Measurements from ENCODE around the gene AGR2.

The AGR2 gene

GRCh38 chr7:16791905-16792698, 12.7 kb downstream of the AGR2 start:
- H3K27me3 ChIP-seq (ENCODE audit: insufficient read depth, low read length): no peaks in the 10 kb centered on the region
- H3K9me2 ChIP-seq (ENCODE audit: low read depth, low read length): no peaks in the 10 kb centered on the region
- no peak overlapping the region for H3K27ac ChIP-seq (ENCODE audit: low read depth, low read length, poor library complexity, severe bottlenecking)
- H3K9me3 ChIP-seq (ENCODE audit: low read length): no peaks in the 10 kb centered on the region
- no peaks in the 10 kb centered on the region for H4K20me1 ChIP-seq (ENCODE audit: insufficient read depth, low read length)
- no peaks in the 10 kb centered on the region for H3F3A ChIP-seq (ENCODE audit: insufficient read depth, low read length)
- H2AFZ ChIP-seq (ENCODE audit: low read length): no peak overlapping the region
- H3K79me2 ChIP-seq (ENCODE audit: insufficient read depth, low read length): no peaks in the 10 kb centered on the region
- H3K4me1 ChIP-seq (ENCODE audit: insufficient read depth, low read length, severe bottlenecking): no peaks in the 10 kb centered on the region
- H3K4me2 ChIP-seq (ENCODE audit: low read length): no peak overlapping the region
- H3K4me3 ChIP-seq (ENCODE audit: low read depth, low read length, poor library complexity, severe bottlenecking): no peak overlapping the region
- no peak for TF ChIP-seq CTCF (IDR thresholded peaks at IDR 0.05; ENCODE audit: low read length)
- TF ChIP-seq EZH2 (IDR thresholded peaks at IDR 0.05; ENCODE audit: borderline replicate concordance, low read length): no peak
- H3K9ac ChIP-seq (ENCODE audit: low read length): no peak overlapping the region
- no peaks in the 10 kb centered on the region for H3K36me3 ChIP-seq (ENCODE audit: insufficient read depth, low read length)

- Histone ChIP-seq H3K36me3 (ENCODE audit: insufficient read depth, low read length) (no peaks in the 10 kb centered on the region), H3K9me2 (ENCODE audit: low read depth, low read length) (no peaks in the 10 kb centered on the region), H3K79me2 (ENCODE audit: insufficient read depth, low read length) (no peaks in the 10 kb centered on the region), H3K27ac (ENCODE audit: low read depth, low read length, poor library complexity, severe bottlenecking) (no peak overlapping the region), H3K4me3 (ENCODE audit: low read depth, low read length, poor library complexity, severe bottlenecking) (no peak overlapping the region), H3K9ac (ENCODE audit: low read length) (no peak overlapping the region), H3K4me2 (ENCODE audit: low read length) (no peak overlapping the region), H3K4me1 (ENCODE audit: insufficient read depth, low read length, severe bottlenecking) (no peaks in the 10 kb centered on the region), H3K27me3 (ENCODE audit: insufficient read depth, low read length) (no peaks in the 10 kb centered on the region), H3K9me3 (ENCODE audit: low read length) (no peaks in the 10 kb centered on the region), H2AFZ (ENCODE audit: low read length) (no peak overlapping the region), H3F3A (ENCODE audit: insufficient read depth, low read length) (no peaks in the 10 kb centered on the region), H4K20me1 (ENCODE audit: insufficient read depth, low read length) (no peaks in the 10 kb centered on the region)
- TF ChIP-seq CTCF (IDR thresholded peaks at IDR 0.05; ENCODE audit: low read length) (no peak), EZH2 (IDR thresholded peaks at IDR 0.05; ENCODE audit: borderline replicate concordance, low read length) (no peak)
Measured at GRCh38 chr7:16791071-16791470, 13.7 kb downstream of the AGR2 start.

- Histone ChIP-seq H3K36me3 (ENCODE audit: insufficient read depth, low read length) (peaks cover 5% of the 10 kb centered on the region; the same call in 1 of the 2 replicates), H3F3A (ENCODE audit: insufficient read depth, low read length) (no peaks in the 10 kb centered on the region), H3K27me3 (ENCODE audit: insufficient read depth, low read length) (no peaks in the 10 kb centered on the region), H3K9me3 (ENCODE audit: low read length) (no peaks in the 10 kb centered on the region), H3K27ac (ENCODE audit: low read depth, low read length, poor library complexity, severe bottlenecking) (no peak overlapping the region), H4K20me1 (ENCODE audit: insufficient read depth, low read length) (no peaks in the 10 kb centered on the region), H3K9me2 (ENCODE audit: low read depth, low read length) (no peaks in the 10 kb centered on the region), H2AFZ (ENCODE audit: low read length) (no peak overlapping the region), H3K4me1 (ENCODE audit: insufficient read depth, low read length, severe bottlenecking) (no peaks in the 10 kb centered on the region), H3K9ac (ENCODE audit: low read length) (no peak overlapping the region), H3K79me2 (ENCODE audit: insufficient read depth, low read length) (no peaks in the 10 kb centered on the region), H3K4me3 (ENCODE audit: low read depth, low read length, poor library complexity, severe bottlenecking) (no peak overlapping the region), H3K4me2 (ENCODE audit: low read length) (no peak overlapping the region)
- no peak for TF ChIP-seq EZH2 (IDR thresholded peaks at IDR 0.05; ENCODE audit: borderline replicate concordance, low read length)
- TF ChIP-seq CTCF (IDR thresholded peaks at IDR 0.05; ENCODE audit: low read length): no peak
Measured at GRCh38 chr7:16787127-16787526, 17.7 kb downstream of the AGR2 start.
